RWPE2 (cell line): ENCODE results near the gene PTPN14.

Experiments used
- ATAC-seq: fragments of 200-7000 bp; cut with Tn5 transposase; 3 replicates; pipeline ENCODE4 v1.9.1; 2021; ENCODE audit warnings: low read depth
- DNase-seq: peaks from one replicate; pipeline ENCODE4 v3.0.0-alpha.2; 2020; ENCODE audit warnings: low spot score
- H3K27ac ChIP-seq: fragments of 450-650 bp; 2 replicates; pipeline ENCODE4 v1.5.1; 2017; ENCODE audit warnings: mild to moderate bottlenecking; ENCODE audit not compliant: poor library complexity, severe bottlenecking
- H3K27me3 ChIP-seq: fragments of 250-450 bp; sonication (Bioruptor Pico); 2 replicates; pipeline ENCODE4 v1.5.1; 2021; ENCODE audit warnings: mild to moderate bottlenecking, moderate library complexity; ENCODE audit not compliant: insufficient read depth, poor library complexity, severe bottlenecking
- H3K36me3 ChIP-seq: fragments of 250-450 bp; sonication (Bioruptor Pico); 2 replicates; pipeline ENCODE4 v1.5.1; 2020; ENCODE audit warnings: low read depth, mild to moderate bottlenecking, moderate library complexity
- H3K4me1 ChIP-seq: fragments of 250-450 bp; sonication (Bioruptor Pico); 2 replicates; pipeline ENCODE4 v1.5.1; 2021; ENCODE audit warnings: mild to moderate bottlenecking, moderate library complexity; ENCODE audit not compliant: insufficient read depth, poor library complexity, severe bottlenecking
- H3K4me3 ChIP-seq: fragments of 250-450 bp; sonication (Bioruptor Pico); 2 replicates; pipeline ENCODE4 v1.5.1; 2021; ENCODE audit warnings: mild to moderate bottlenecking, moderate library complexity; ENCODE audit not compliant: severe bottlenecking
- H3K9me3 ChIP-seq: fragments of 250-450 bp; sonication (Bioruptor Pico); 2 replicates; pipeline ENCODE4 v1.5.1; 2021; ENCODE audit warnings: mild to moderate bottlenecking, moderate library complexity; ENCODE audit not compliant: severe bottlenecking
- CTCF ChIP-seq: fragments of 450-650 bp; IDR thresholded peaks from one replicate; pipeline ENCODE4 v1.5.1; 2017; ENCODE audit warnings: mild to moderate bottlenecking, moderate library complexity; ENCODE audit not compliant: poor library complexity, severe bottlenecking

The PTPN14 gene

GRCh38 chr1:214587165-214587564 is 35.8 kb upstream of the PTPN14 start:
- no peaks in the 10 kb centered on the region for H3K9me3 ChIP-seq

GRCh38 chr1:214586621-214587020 is 35.2 kb upstream of the PTPN14 start:
- Histone ChIP-seq H3K36me3 (no peaks in the 10 kb centered on the region), H3K4me1 (peaks cover 32% of the 10 kb centered on the region), H3K27me3 (no peaks in the 10 kb centered on the region), H3K9me3 (no peaks in the 10 kb centered on the region), H3K27ac (no peak overlapping the region), H3K4me3 (no peak overlapping the region)
- no peak for TF ChIP-seq CTCF
- DNase-seq (no peak), ATAC-seq (no peak)

More at GRCh38 chr1:214587165-214587564, 35.8 kb upstream of the PTPN14 start:
- no peak for DNase-seq
- H3K4me3 ChIP-seq, result no peak overlapping the region
- H3K27ac ChIP-seq, result no peak overlapping the region
- H3K4me1 ChIP-seq, result peaks cover 27% of the 10 kb centered on the region
- no peak for ATAC-seq
- no peaks in the 10 kb centered on the region for H3K27me3 ChIP-seq
- H3K36me3 ChIP-seq, result no peaks in the 10 kb centered on the region
- no peak for TF ChIP-seq CTCF

GRCh38 chr1:214584805-214585766 is 33.7 kb upstream of the PTPN14 start:
- peak; percentile 91 for TF ChIP-seq CTCF
- peak overlapping the region; percentile 74 for H3K27ac ChIP-seq
- H3K9me3 ChIP-seq, result no peaks in the 10 kb centered on the region
- DNase-seq, result no peak
- H3K4me1 ChIP-seq, result peaks cover 45% of the 10 kb centered on the region
- no peaks in the 10 kb centered on the region for H3K27me3 ChIP-seq
- H3K36me3 ChIP-seq, result no peaks in the 10 kb centered on the region
- ATAC-seq, result peak; percentile 62
- no peak overlapping the region for H3K4me3 ChIP-seq

GRCh38 chr1:214583824-214584554 is 32.6 kb upstream of the PTPN14 start:
- ATAC-seq (no peak), DNase-seq (no peak)
- Histone ChIP-seq H3K4me1 (peaks cover 45% of the 10 kb centered on the region), H3K27me3 (no peaks in the 10 kb centered on the region), H3K9me3 (no peaks in the 10 kb centered on the region), H3K27ac (peak overlapping the region; percentile 74), H3K36me3 (no peaks in the 10 kb centered on the region), H3K4me3 (no peak overlapping the region)
- TF ChIP-seq CTCF, result no peak
